T-cell (primary cell): ENCODE results near the gene AGAP1. TPM values are rescaled to one million over a fixed set of nuclear protein-coding genes. Genes with fewer than 3 reads are reported as not detected.

Source experiments
- ATAC-seq, 4 experiments: fragments of 200-7000 bp in 3 of 4; fragments of 150-1000 bp in 1 of 4; cut with Tn5 transposase; replicated peaks in 1 of 4; 1 replicate in 3 of 4; 2 replicates in 1 of 4; pipeline ENCODE4 v1.10.0; 2021; ENCODE audit warnings: moderate library complexity in 3 of 4, mild to moderate bottlenecking in 2 of 4, moderate number of reproducible peaks in 1 of 4
- CTCF ChIA-PET, 2 donors: fragments of 300-600 bp; sonication (Branson Sonifier 250); formaldehyde crosslinking; loops; one replicate each; lab custom pipeline; 2022; ENCODE audit warnings: antibody characterized with exemption in 2 of 2; lab: Charles Lee
- POLR2A ChIA-PET, 2 donors: fragments of 300-600 bp; sonication (Branson Sonifier 250); formaldehyde crosslinking; loops; one replicate each; lab custom pipeline; 2022; ENCODE audit warnings: antibody characterized with exemption in 2 of 2; lab: Charles Lee
- DNase-seq, 35 experiments: peaks; one replicate each; pipeline versions ENCODE4 v3.0.0 to v3.0.0-alpha.2; 2013 to 2023
- H3K27ac ChIP-seq: one replicate; pipeline ENCODE4 v1.5.1; 2013; ENCODE audit warnings: low read length
- H3K27me3 ChIP-seq, 2 experiments: replicated peaks in 1 of 2; 1 replicate in 1 of 2; 2 replicates in 1 of 2; pipeline versions ENCODE4 v1.6.1 to v1.7.0; 2013; ENCODE audit warnings: low read length in 1 of 2, mixed read lengths in 1 of 2; ENCODE audit not compliant: control insufficient read depth in 2 of 2, insufficient read depth in 2 of 2; ENCODE audit errors: extremely low read depth in 1 of 2
- H3K36me3 ChIP-seq, 2 donors: 1 replicate in 1 of 2; 2 replicates in 1 of 2; pipeline versions ENCODE4 v1.6.1 to v1.7.0; 2013; ENCODE audit warnings: low read length in 1 of 2; ENCODE audit not compliant: control insufficient read depth in 2 of 2, insufficient read depth in 1 of 2; ENCODE audit errors: extremely low read depth in 1 of 2
- H3K4me1 ChIP-seq, 2 experiments: 1 replicate in 1 of 2; 2 replicates in 1 of 2; pipeline versions ENCODE4 v1.6.1 to v1.7.0; 2013; ENCODE audit warnings: low read length in 2 of 2, mixed read lengths in 1 of 2; ENCODE audit not compliant: insufficient read depth in 2 of 2, control insufficient read depth in 1 of 2; ENCODE audit errors: extremely low read depth in 1 of 2
- H3K4me3 ChIP-seq, 2 donors: 1 replicate in 1 of 2; 2 replicates in 1 of 2; pipeline versions ENCODE4 v1.5.1 to v1.7.0; 2013; ENCODE audit warnings: mild to moderate bottlenecking in 2 of 2, low read length in 1 of 2, moderate library complexity in 1 of 2; ENCODE audit not compliant: control insufficient read depth in 1 of 2; ENCODE audit errors: extremely low read depth in 1 of 2
- H3K9me3 ChIP-seq: 2 replicates; pipeline ENCODE4 v1.7.0; 2013
- H3K27ac Mint-ChIP-seq, 2 donors: one replicate each; pipeline ENCODE4 v1.8.0; 2020 to 2021; ENCODE audit warnings: mild to moderate bottlenecking in 2 of 2, mixed read lengths in 2 of 2
- H3K27me3 Mint-ChIP-seq, 2 donors: one replicate each; pipeline ENCODE4 v1.8.0; 2021 to 2022; ENCODE audit warnings: mixed read lengths in 2 of 2
- H3K36me3 Mint-ChIP-seq: one replicate; pipeline ENCODE4 v1.8.0; 2021; ENCODE audit warnings: mixed read lengths
- H3K4me1 Mint-ChIP-seq, 3 donors: one replicate each; pipeline ENCODE4 v1.8.0; 2020 to 2022; ENCODE audit warnings: mixed read lengths in 3 of 3, mild to moderate bottlenecking in 1 of 3
- H3K4me3 Mint-ChIP-seq, 3 donors: one replicate each; pipeline ENCODE4 v1.8.0; 2020 to 2022; ENCODE audit warnings: mild to moderate bottlenecking in 3 of 3, mixed read lengths in 3 of 3, moderate library complexity in 3 of 3
- H3K9me3 Mint-ChIP-seq, 3 donors: one replicate each; pipeline ENCODE4 v1.8.0; 2020 to 2022; ENCODE audit warnings: mixed read lengths in 3 of 3
- WGBS: methylation state at CpG from one replicate; pipeline ENCODE4 v1.1.5; 2013; ENCODE audit warnings: missing lambda C conversion rate; ENCODE audit not compliant: insufficient coverage; 5-methylcytosine and 5-hydroxymethylcytosine counted together
- total RNA-seq, 35 experiments: library from RNA in 6 of 35; stranded (reverse) in 6 of 35; fragments of 120-200 nt in 1 of 35; gene quantifications; one replicate each; pipeline versions ENCODE4 v1.2.1 to v1.2.4 and lab custom pipeline; 2013 to 2026

Gene AGAP1
- total RNA-seq, 5 donors from 2014 or later (not counting 1 experiment from before 2014, with no cell fraction given) = 3.9 to 15.6 (median 5.2) TPM

- H3K4me3 ChIP-seq = no peak overlapping the region
- no peak overlapping the region for H3K4me3 Mint-ChIP-seq
- ATAC-seq (no peak), DNase-seq (no peak)
- no peaks in the 10 kb centered on the region for H3K9me3 Mint-ChIP-seq
- H3K9me3 ChIP-seq = no peaks in the 10 kb centered on the region
- no peak overlapping the region for H3K27ac ChIP-seq
- H3K27ac Mint-ChIP-seq = no peak overlapping the region
- H3K27me3 ChIP-seq = peaks cover 0 to 10% of the 10 kb centered on the region in 2 experiments
- ChIA-PET POLR2A (no interaction called here), CTCF (no interaction called here)
- H3K36me3 Mint-ChIP-seq = no peaks in the 10 kb centered on the region
- peaks cover 9 to 13% of the 10 kb centered on the region in 2 donors for H3K27me3 Mint-ChIP-seq
- H3K4me1 Mint-ChIP-seq = peaks cover 0 to 6% (median 1%) of the 10 kb centered on the region in 3 donors
- 80% methylated on average over 12 of the region's 14 CpGs for WGBS
- H3K4me1 ChIP-seq = no peaks in the 10 kb centered on the region
- no peaks in the 10 kb centered on the region for H3K36me3 ChIP-seq
Measured at GRCh38 chr2:235614176-235614860, 120.5 kb downstream of the AGAP1 start.

- Mint-ChIP-seq H3K36me3 (no peaks in the 10 kb centered on the region), H3K27ac (no peak overlapping the region), H3K27me3 (peaks cover 9 to 13% of the 10 kb centered on the region in 2 donors), H3K4me3 (no peak overlapping the region), H3K9me3 (no peaks in the 10 kb centered on the region), H3K4me1 (peaks cover 0 to 6% (median 1%) of the 10 kb centered on the region in 3 donors)
- ChIA-PET CTCF (no interaction called here), POLR2A (no interaction called here)
- Histone ChIP-seq H3K27me3 (peaks cover 0 to 14% of the 10 kb centered on the region in 2 experiments), H3K9me3 (no peaks in the 10 kb centered on the region), H3K4me1 (no peaks in the 10 kb centered on the region), H3K36me3 (no peaks in the 10 kb centered on the region), H3K4me3 (no peak overlapping the region), H3K27ac (no peak overlapping the region)
- DNase-seq (no peak), ATAC-seq (no peak)
- no CpG with 5 or more reads among the region's 11 CpGs for WGBS
Measured at GRCh38 chr2:235614900-235615712, 121.3 kb downstream of the AGAP1 start.

- H3K4me3 ChIP-seq = no peak overlapping the region
- H3K4me1 ChIP-seq = no peaks in the 10 kb centered on the region
- Mint-ChIP-seq H3K27ac (no peak overlapping the region), H3K9me3 (no peaks in the 10 kb centered on the region), H3K27me3 (peaks cover 9 to 14% of the 10 kb centered on the region in 2 donors), H3K4me1 (peaks cover 0 to 6% (median 1%) of the 10 kb centered on the region in 3 donors), H3K36me3 (no peaks in the 10 kb centered on the region), H3K4me3 (no peak overlapping the region)
- DNase-seq = no peak
- ChIA-PET CTCF (no interaction called here), POLR2A (no interaction called here)
- no peak for ATAC-seq
- H3K9me3 ChIP-seq = no peaks in the 10 kb centered on the region
- WGBS = no CpG with 5 or more reads among the region's 2 CpGs
- H3K27me3 ChIP-seq = peaks cover 0 to 12% of the 10 kb centered on the region in 2 experiments
- no peak overlapping the region for H3K27ac ChIP-seq
- H3K36me3 ChIP-seq = no peaks in the 10 kb centered on the region
Measured at GRCh38 chr2:235616885-235617284, 123.0 kb downstream of the AGAP1 start.

GRCh38 chr2:235618039-235618438 lies 124.2 kb downstream of the AGAP1 start:
- Mint-ChIP-seq H3K4me3 (no peak overlapping the region), H3K27me3 (peaks cover 9 to 14% of the 10 kb centered on the region in 2 donors), H3K27ac (no peak overlapping the region), H3K4me1 (peaks cover 0 to 6% (median 1%) of the 10 kb centered on the region in 3 donors), H3K36me3 (no peaks in the 10 kb centered on the region), H3K9me3 (no peaks in the 10 kb centered on the region)
- no peaks in the 10 kb centered on the region for H3K36me3 ChIP-seq
- H3K9me3 ChIP-seq = no peaks in the 10 kb centered on the region
- H3K27me3 ChIP-seq = peaks cover 0 to 10% of the 10 kb centered on the region in 2 experiments
- POLR2A ChIA-PET = no interaction called here
- DNase-seq (no peak), ATAC-seq (no peak)
- no peaks in the 10 kb centered on the region for H3K4me1 ChIP-seq
- H3K27ac ChIP-seq = no peak overlapping the region
- no peak overlapping the region for H3K4me3 ChIP-seq
- CTCF ChIA-PET = no interaction called here
- 96% methylated on average over 5 of the region's 7 CpGs for WGBS

GRCh38 chr2:235619544-235619943 lies 125.7 kb downstream of the AGAP1 start:
- peaks cover 0 to 6% (median 1%) of the 10 kb centered on the region in 3 donors for H3K4me1 Mint-ChIP-seq
- no peak overlapping the region for H3K4me3 Mint-ChIP-seq
- H3K9me3 Mint-ChIP-seq = no peaks in the 10 kb centered on the region
- no peaks in the 10 kb centered on the region for H3K36me3 ChIP-seq
- no peak overlapping the region for H3K27ac Mint-ChIP-seq
- H3K27me3 Mint-ChIP-seq = peaks cover 3 to 12% of the 10 kb centered on the region in 2 donors
- POLR2A ChIA-PET = no interaction called here
- ATAC-seq = no peak
- CTCF ChIA-PET = no interaction called here
- 88% methylated on average over 6 of the region's 6 CpGs for WGBS
- no peaks in the 10 kb centered on the region for H3K9me3 ChIP-seq
- no peak for DNase-seq
- H3K36me3 Mint-ChIP-seq = no peaks in the 10 kb centered on the region
- H3K4me3 ChIP-seq = no peak overlapping the region
- no peaks in the 10 kb centered on the region for H3K4me1 ChIP-seq
- H3K27ac ChIP-seq = no peak overlapping the region
- peaks cover 2 to 5% of the 10 kb centered on the region in 2 experiments for H3K27me3 ChIP-seq

- Histone ChIP-seq H3K36me3 (no peaks in the 10 kb centered on the region), H3K4me1 (no peaks in the 10 kb centered on the region), H3K4me3 (no peak overlapping the region), H3K27ac (no peak overlapping the region), H3K27me3 (peaks cover 2 to 6% of the 10 kb centered on the region in 2 experiments), H3K9me3 (no peaks in the 10 kb centered on the region)
- Mint-ChIP-seq H3K4me1 (peaks cover 0 to 2% (median 0%) of the 10 kb centered on the region in 3 donors), H3K27me3 (peaks cover 3 to 15% of the 10 kb centered on the region in 2 donors), H3K27ac (no peak overlapping the region), H3K36me3 (no peaks in the 10 kb centered on the region), H3K4me3 (no peak overlapping the region), H3K9me3 (no peaks in the 10 kb centered on the region)
- no CpG with 5 or more reads among the region's 7 CpGs for WGBS
- DNase-seq (no peak), ATAC-seq (no peak)
- ChIA-PET CTCF (interaction anchor here in 1 of 2 donors (0.6 kb wide), 1 partner anchor 125 kb away, joined by 8 read pairs; no protein-coding TSS in a partner anchor), POLR2A (no interaction called here)
Measured at GRCh38 chr2:235621736-235622135, 127.9 kb downstream of the AGAP1 start.
